B cell (primary cell): ENCODE measurements around the gene MALSU1. TPM values are rescaled to one million over a fixed set of nuclear protein-coding genes. Genes with fewer than 3 reads are reported as not detected.

Experiments used
- ATAC-seq: fragments of 200-7000 bp; cut with Tn5 transposase; one replicate; pipeline ENCODE4 v1.10.0; 2021; ENCODE audit warnings: low read depth, mild to moderate bottlenecking, moderate number of reproducible peaks, moderate library complexity
- CTCF ChIA-PET: fragments of 350-600 bp; sonication (Branson Sonifier 250); formaldehyde crosslinking; loops from one replicate; lab custom pipeline; 2021; ENCODE audit warnings: antibody characterized with exemption, inconsistent platforms; lab: Charles Lee
- POLR2A ChIA-PET: fragments of 350-600 bp; sonication (Branson Sonifier 250); formaldehyde crosslinking; loops from one replicate; lab custom pipeline; 2021; ENCODE audit warnings: antibody characterized with exemption; lab: Charles Lee
- DNase-seq: peaks from one replicate; pipeline ENCODE4 v3.0.0; 2013
- H2AFZ ChIP-seq: 2 replicates; pipeline ENCODE4 v1.6.1; 2012; ENCODE audit warnings: mild to moderate bottlenecking, low read depth, low read length; ENCODE audit not compliant: insufficient read depth, poor library complexity, severe bottlenecking
- H3K27ac ChIP-seq, 2 donors: 1 replicate in 1 of 2; 2 replicates in 1 of 2; pipeline ENCODE4 v1.5.1; 2012 to 2013; ENCODE audit warnings: low read length in 2 of 2, mild to moderate bottlenecking in 2 of 2, moderate library complexity in 1 of 2
- H3K27me3 ChIP-seq, 4 experiments: fragments of 200-600 bp in 1 of 4; sonication (generic) in 1 of 4; replicated peaks in 1 of 4; 1 replicate in 2 of 4; 2 replicates in 2 of 4; pipeline versions ENCODE4 v1.6.1 to v1.7.0; 2013 to 2016; ENCODE audit warnings: low read length in 3 of 4, mild to moderate bottlenecking in 2 of 4, mixed read lengths in 1 of 4, moderate library complexity in 1 of 4; ENCODE audit not compliant: insufficient read depth in 4 of 4, control insufficient read depth in 3 of 4; ENCODE audit errors: control extremely low read depth in 1 of 4
- H3K36me3 ChIP-seq, 2 experiments: replicated peaks in 1 of 2; 1 replicate in 1 of 2; 2 replicates in 1 of 2; pipeline versions ENCODE4 v1.6.1 to v1.7.1; 2013; ENCODE audit warnings: low read length in 1 of 2; ENCODE audit not compliant: insufficient read depth in 2 of 2, control insufficient read depth in 1 of 2; ENCODE audit errors: control extremely low read depth in 1 of 2, extremely low read depth in 1 of 2
- H3K4me1 ChIP-seq, 2 donors: fragments of 200-600 bp in 1 of 2; sonication (generic) in 1 of 2; 1 replicate in 1 of 2; 2 replicates in 1 of 2; pipeline versions ENCODE4 v1.5.1 to v1.6.1; 2013 to 2017; ENCODE audit warnings: low read length in 2 of 2; ENCODE audit not compliant: control insufficient read depth in 2 of 2, insufficient read depth in 2 of 2
- H3K4me2 ChIP-seq: replicated peaks from 2 replicates; pipeline ENCODE3; 2012; ENCODE audit warnings: mild to moderate bottlenecking, low read depth, low read length; ENCODE audit not compliant: poor library complexity, severe bottlenecking
- H3K4me3 ChIP-seq, 5 experiments: fragments of 200-600 bp in 1 of 5; sonication (generic) in 1 of 5; 1 replicate in 3 of 5; 2 replicates in 2 of 5; pipeline versions ENCODE4 v1.5.1 to v1.7.0; 2011 to 2016; ENCODE audit warnings: low read length in 4 of 5, mild to moderate bottlenecking in 4 of 5, low read depth in 2 of 5, control low read depth in 1 of 5, moderate library complexity in 1 of 5; ENCODE audit not compliant: insufficient read depth in 1 of 5; ENCODE audit errors: control extremely low read depth in 1 of 5, extremely low read depth in 1 of 5
- H3K79me2 ChIP-seq: fragments of 200-600 bp; sonication (generic); one replicate; pipeline ENCODE4 v1.6.0; 2016; ENCODE audit warnings: low read length; ENCODE audit not compliant: control insufficient read depth, insufficient read depth
- H3K9ac ChIP-seq: fragments of 200-600 bp; sonication (generic); 2 replicates; pipeline ENCODE4 v1.6.1; 2017; ENCODE audit warnings: mild to moderate bottlenecking, low read length, moderate library complexity
- H3K9me3 ChIP-seq, 3 donors: one replicate each; pipeline versions ENCODE4 v1.6.1 to v1.7.1; 2013; ENCODE audit warnings: low read length in 2 of 3; ENCODE audit not compliant: control insufficient read depth in 2 of 3, insufficient read depth in 1 of 3; ENCODE audit errors: control extremely low read depth in 1 of 3
- H4K20me1 ChIP-seq: 2 replicates; pipeline ENCODE4 v1.6.0; 2012; ENCODE audit warnings: mild to moderate bottlenecking, low read length; ENCODE audit not compliant: insufficient read depth, control insufficient read depth, poor library complexity, severe bottlenecking
- H3K27ac Mint-ChIP-seq: one replicate; pipeline ENCODE4 v1.8.0; 2021; ENCODE audit warnings: mixed read lengths
- H3K27me3 Mint-ChIP-seq: one replicate; pipeline ENCODE4 v1.8.0; 2021; ENCODE audit warnings: mixed read lengths
- H3K4me1 Mint-ChIP-seq: one replicate; pipeline ENCODE4 v1.8.0; 2021; ENCODE audit warnings: mixed read lengths
- H3K4me3 Mint-ChIP-seq: one replicate; pipeline ENCODE4 v1.8.0; 2021; ENCODE audit warnings: mixed read lengths
- H3K9me3 Mint-ChIP-seq: one replicate; pipeline ENCODE4 v1.8.0; 2022; ENCODE audit warnings: mixed read lengths; ENCODE audit not compliant: insufficient read depth
- CTCF ChIP-seq: fragments of 200-600 bp; IDR thresholded peaks from one replicate; pipeline ENCODE4 v1.8.0; 2022; ENCODE audit warnings: antibody characterized with exemption, mild to moderate bottlenecking
- EZH2 ChIP-seq: IDR thresholded peaks from 2 replicates; pipeline ENCODE4 v1.6.1; 2012; ENCODE audit warnings: borderline replicate concordance, low read depth, mild to moderate bottlenecking, moderate library complexity, low read length; ENCODE audit not compliant: insufficient read depth, poor library complexity, severe bottlenecking
- WGBS: methylation state at CpG from one replicate; pipeline ENCODE4 v1.1.5; 2013; ENCODE audit warnings: missing lambda C conversion rate; ENCODE audit not compliant: insufficient coverage; 5-methylcytosine and 5-hydroxymethylcytosine counted together
- intact Hi-C: fragments of 100-400 bp; cut with micrococcal nuclease; formaldehyde crosslinking; loops from one replicate; pipeline ENCODE4 v1.10.0; 2022
- polyA plus RNA-seq: library from polyadenylated mRNA; depleted of rRNA; stranded (reverse); fragments of >200 nt; gene quantifications from 2 replicates; pipeline ENCODE4 v1.2.3, GENCODE V29; 2012
- total RNA-seq, 2 donors: library from RNA; stranded (reverse); fragments of 120-200 nt in 1 of 2; gene quantifications; 1 replicate in 1 of 2; 2 replicates in 1 of 2; pipeline versions ENCODE4 v1.2.3 to v1.2.4, GENCODE V29; 2013 to 2022

MALSU1 gene
- total and polyA plus RNA-seq, 2 donors (not counting 1 experiment from before 2014, with no cell fraction given) = 20.8 to 38.0 TPM

- TF ChIP-seq CTCF (no peak), EZH2 (no peak)
- peaks cover 30% of the 10 kb centered on the region for H3K4me1 Mint-ChIP-seq
- DNase-seq (no peak), ATAC-seq (no peak)
- Histone ChIP-seq H3K4me1 (peaks cover 15 to 19% of the 10 kb centered on the region in 2 donors), H3K4me3 (no peak overlapping the region), H3K9me3 (no peaks in the 10 kb centered on the region), H3K27ac (no peak overlapping the region), H4K20me1 (no peaks in the 10 kb centered on the region), H3K9ac (no peak overlapping the region), H3K36me3 (peaks cover under 1 to 6% of the 10 kb centered on the region in 2 experiments), H3K27me3 (no peaks in the 10 kb centered on the region), H3K4me2 (no peak overlapping the region), H3K79me2 (no peaks in the 10 kb centered on the region), H2AFZ (no peak overlapping the region)
- CTCF ChIA-PET = interaction anchor here (0.6 to 2.2 kb wide), 3 partner anchors 11 to 146 kb away, joined by 3 to 7 read pairs (median 3); no protein-coding TSS in a partner anchor
- POLR2A ChIA-PET = no interaction called here
- H3K27me3 Mint-ChIP-seq = no peaks in the 10 kb centered on the region
- intact Hi-C loops = no loop called here
- H3K4me3 Mint-ChIP-seq = no peak overlapping the region
- H3K27ac Mint-ChIP-seq = no peak overlapping the region
- H3K9me3 Mint-ChIP-seq = no peaks in the 10 kb centered on the region
Observed at GRCh38 chr7:23343102-23343501, 44.0 kb downstream of the MALSU1 start.

- Histone ChIP-seq H3K4me3 (no peak overlapping the region), H3K79me2 (no peaks in the 10 kb centered on the region), H4K20me1 (no peaks in the 10 kb centered on the region), H3K4me1 (peaks cover 15 to 19% of the 10 kb centered on the region in 2 donors), H2AFZ (no peak overlapping the region), H3K27me3 (no peaks in the 10 kb centered on the region), H3K9me3 (no peaks in the 10 kb centered on the region), H3K4me2 (no peak overlapping the region), H3K36me3 (peaks cover 0 to 6% of the 10 kb centered on the region in 2 experiments), H3K9ac (no peak overlapping the region), H3K27ac (no peak overlapping the region)
- no peak for TF ChIP-seq EZH2
- no peak for TF ChIP-seq CTCF
- Mint-ChIP-seq H3K4me3 (no peak overlapping the region), H3K27ac (no peak overlapping the region), H3K9me3 (no peaks in the 10 kb centered on the region), H3K27me3 (no peaks in the 10 kb centered on the region), H3K4me1 (peaks cover 30% of the 10 kb centered on the region)
- 89% methylated on average over 4 of the region's 9 CpGs for WGBS
- CTCF ChIA-PET = interaction anchor here (0.6 to 2.2 kb wide), 2 partner anchors 12 to 14 kb away, joined by 3 to 7 read pairs; no protein-coding TSS in a partner anchor
- intact Hi-C loops = no loop called here
- POLR2A ChIA-PET = no interaction called here
- DNase-seq = no peak
- no peak for ATAC-seq
Observed at GRCh38 chr7:23343806-23344475, 44.8 kb downstream of the MALSU1 start.
